Endothelial cell of umbilical vein (primary cell): ENCODE data around the gene CAMTA2. TPM values are rescaled to one million over a fixed set of nuclear protein-coding genes. Genes with fewer than 3 reads are reported as not detected.

ENCODE experiments used
- BruUV-seq: library from RNA; stranded (reverse); fragments of 400-500 nt; replicated peaks from 2 replicates; lab custom pipeline; 2021; lab: Mats Ljungman, UMichigan
- CTCF ChIA-PET: fragments of 300-600, 350-600 bp; sonication (Branson Sonifier 250); formaldehyde crosslinking; loops from one replicate; lab custom pipeline; 2021; ENCODE audit warnings: antibody characterized with exemption, inconsistent platforms; lab: Charles Lee
- POLR2A ChIA-PET: fragments of 300-600, 350-600 bp; sonication (Branson Sonifier 250); formaldehyde crosslinking; loops from one replicate; lab custom pipeline; 2021; ENCODE audit warnings: antibody characterized with exemption, inconsistent platforms; lab: Charles Lee
- DNase-seq: peaks from one replicate; pipeline ENCODE4 v3.0.0-alpha.2; 2011; ENCODE audit warnings: low read depth, low spot score
- FAIRE-seq: peaks from 2 replicates; lab custom pipeline; 2011; peaks lifted over from hg19 to GRCh38; lab: Jason Lieb, UNC
- H2AFZ ChIP-seq: 2 replicates; pipeline ENCODE4 v1.6.0; 2012; ENCODE audit warnings: low read depth, low read length, control low read depth, inconsistent platforms
- H3K27ac ChIP-seq: 2 replicates; pipeline ENCODE4 v1.5.1; 2011; ENCODE audit warnings: low read depth, mild to moderate bottlenecking, control low read depth, low read length, moderate library complexity; ENCODE audit not compliant: insufficient read depth
- H3K27me3 ChIP-seq, 2 experiments: 2 replicates each; pipeline versions ENCODE4 v1.6.0 to v1.6.1; 2011; ENCODE audit warnings: low read length in 2 of 2, mixed read lengths in 1 of 2; ENCODE audit not compliant: control insufficient read depth in 2 of 2, insufficient read depth in 2 of 2
- H3K36me3 ChIP-seq, 2 experiments: 2 replicates in 1 of 2; 3 replicates in 1 of 2; pipeline ENCODE4 v1.5.1; 2011; ENCODE audit warnings: low read length in 2 of 2, mild to moderate bottlenecking in 1 of 2, moderate library complexity in 1 of 2; ENCODE audit not compliant: control insufficient read depth in 2 of 2, insufficient read depth in 2 of 2; ENCODE audit errors: extremely low read depth in 1 of 2
- H3K4me1 ChIP-seq: 3 replicates; pipeline ENCODE4 v1.5.1; 2011; ENCODE audit warnings: mild to moderate bottlenecking, low read length; ENCODE audit not compliant: control insufficient read depth, insufficient read depth; ENCODE audit errors: extremely low read depth
- H3K4me2 ChIP-seq: 2 replicates; pipeline ENCODE4 v1.6.1; 2011; ENCODE audit warnings: low read length, control low read depth, mixed read lengths; ENCODE audit not compliant: insufficient read depth
- H3K4me3 ChIP-seq, 3 experiments: fragments of 200-600 bp in 1 of 3; sonication (generic), shearing (Covaris generic) in 1 of 3; replicated peaks in 1 of 3; 2 replicates each; pipeline ENCODE4 v1.5.1; 2011 to 2016; ENCODE audit warnings: control low read depth in 3 of 3, low read length in 3 of 3, mild to moderate bottlenecking in 2 of 3, inconsistent platforms in 1 of 3, low read depth in 1 of 3, moderate library complexity in 1 of 3; ENCODE audit not compliant: insufficient read depth in 1 of 3
- H3K79me2 ChIP-seq: 2 replicates; pipeline ENCODE4 v1.6.0; 2012; ENCODE audit warnings: low read length, inconsistent platforms; ENCODE audit not compliant: control insufficient read depth, insufficient read depth
- H3K9ac ChIP-seq: replicated peaks from 2 replicates; pipeline ENCODE3; 2011; ENCODE audit warnings: low read length, control low read depth; ENCODE audit not compliant: insufficient read depth; ENCODE audit errors: extremely low read depth
- H3K9me1 ChIP-seq: replicated peaks from 3 replicates; pipeline ENCODE4 v1.6.0; 2011; ENCODE audit warnings: mild to moderate bottlenecking, low read length; ENCODE audit not compliant: control insufficient read depth, insufficient read depth; ENCODE audit errors: extremely low read depth
- H3K9me3 ChIP-seq: replicated peaks from 2 replicates; pipeline ENCODE4 v1.5.1; 2012; ENCODE audit warnings: low read length, inconsistent platforms; ENCODE audit not compliant: control insufficient read depth, insufficient read depth
- H4K20me1 ChIP-seq: replicated peaks from 2 replicates; pipeline ENCODE3; 2011; ENCODE audit warnings: mild to moderate bottlenecking, low read length; ENCODE audit not compliant: control insufficient read depth, insufficient read depth; ENCODE audit errors: extremely low read depth
- EZH2 ChIP-seq: IDR thresholded peaks from 2 replicates; pipeline ENCODE4 v1.6.1; 2012; ENCODE audit warnings: borderline replicate concordance, low read depth, mild to moderate bottlenecking, moderate library complexity, low read length, inconsistent platforms; ENCODE audit not compliant: severe bottlenecking
- FOS ChIP-seq: IDR thresholded peaks from 2 replicates; pipeline ENCODE4 v1.6.1; 2011; ENCODE audit warnings: mild to moderate bottlenecking, low read length, moderate library complexity, borderline replicate concordance; ENCODE audit not compliant: insufficient read depth
- GATA2 ChIP-seq: IDR thresholded peaks from 2 replicates; pipeline ENCODE4 v1.7.0; 2011; ENCODE audit warnings: low read depth, mild to moderate bottlenecking, moderate library complexity, mixed read lengths, low read length; ENCODE audit not compliant: insufficient read length, insufficient read depth
- JUN ChIP-seq: IDR thresholded peaks from 2 replicates; pipeline ENCODE4 v1.6.1; 2011; ENCODE audit warnings: borderline replicate concordance, low read depth; ENCODE audit not compliant: insufficient read length, insufficient read depth
- MYC ChIP-seq: IDR thresholded peaks from one replicate; pipeline ENCODE4 v1.6.1; 2011; ENCODE audit warnings: mild to moderate bottlenecking, low read depth, low read length
- POLR2A ChIP-seq: IDR thresholded peaks from 2 replicates; pipeline ENCODE4 v1.6.1; 2012; ENCODE audit warnings: low read depth, mild to moderate bottlenecking, control low read depth, low read length
- POLR2AphosphoS5 ChIP-seq: IDR thresholded peaks from 2 replicates; pipeline ENCODE4 v1.6.1; 2012; ENCODE audit warnings: low read depth, mild to moderate bottlenecking, control low read depth, low read length, moderate library complexity; ENCODE audit not compliant: insufficient read depth
- dilution Hi-C: fragments of 300-500 bp; cut with MboI; formaldehyde crosslinking; loops from one replicate; pipeline ENCODE4 v1.15.0; 2019; ENCODE audit warnings: low sequenced_read_pairs; ENCODE audit not compliant: extremely low pct_ligation_motif_present
- intact Hi-C: fragments of 100-400 bp; cut with micrococcal nuclease; formaldehyde crosslinking; loops from one replicate; pipeline ENCODE4 v1.10.0; 2022
- polyA plus RNA-seq, 4 experiments: library from polyadenylated mRNA; depleted of rRNA in 3 of 4; stranded (reverse) in 3 of 4; unstranded in 1 of 4; fragments of >200 nt; gene quantifications; 2 replicates each; pipeline versions ENCODE4 v1.2.1 to v1.2.3, GENCODE V29; 2011 to 2012; ENCODE audit warnings: missing spikeins in 1 of 4
- total RNA-seq: library from RNA; stranded (reverse); gene quantifications from 2 replicates; pipeline ENCODE4 v1.2.3, GENCODE V29; 2021
- TF ChIP-seq, protein P1 (sequence below): IDR thresholded peaks from 2 replicates; pipeline ENCODE4 v1.6.1; 2011; ENCODE audit not compliant: insufficient read depth, insufficient read length
- TF ChIP-seq, protein P2 (sequence below), 2 donors: IDR thresholded peaks; 1 replicate in 1 of 2; 2 replicates in 1 of 2; pipeline ENCODE4 v1.5.1; 2011; ENCODE audit warnings: low read length in 2 of 2, mild to moderate bottlenecking in 2 of 2, moderate library complexity in 2 of 2, control low read depth in 1 of 2, inconsistent platforms in 1 of 2, low read depth in 1 of 2; ENCODE audit not compliant: insufficient read depth in 1 of 2; ENCODE audit errors: extremely low read depth in 1 of 2

Gene CAMTA2
- total and polyA plus RNA-seq, 2 donors (not counting 3 experiments of a cell fraction or from before 2014, with no cell fraction given), result 33.8 to 51.0 TPM

- Histone ChIP-seq H3K4me2 (no peak overlapping the region), H3K4me1 (peaks cover 23% of the 10 kb centered on the region), H3K9me1 (no peaks in the 10 kb centered on the region), H3K27ac (no peak overlapping the region), H3K27me3 (no peaks in the 10 kb centered on the region), H4K20me1 (no peaks in the 10 kb centered on the region), H3K36me3 (peaks cover 4 to 25% of the 10 kb centered on the region in 2 experiments), H3K9me3 (no peaks in the 10 kb centered on the region), H3K79me2 (peaks cover 41% of the 10 kb centered on the region), H2AFZ (no peak overlapping the region), H3K4me3 (no peak overlapping the region), H3K9ac (no peak overlapping the region)
- TF ChIP-seq FOS (no peak), POLR2AphosphoS5 (no peak), EZH2 (no peak), JUN (no peak), MYC (no peak), POLR2A (no peak), GATA2 (no peak)
- TF ChIP-seq, protein P1, sequence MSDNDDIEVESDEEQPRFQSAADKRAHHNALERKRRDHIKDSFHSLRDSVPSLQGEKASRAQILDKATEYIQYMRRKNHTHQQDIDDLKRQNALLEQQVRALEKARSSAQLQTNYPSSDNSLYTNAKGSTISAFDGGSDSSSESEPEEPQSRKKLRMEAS, result no peak
- TF ChIP-seq, protein P2, sequence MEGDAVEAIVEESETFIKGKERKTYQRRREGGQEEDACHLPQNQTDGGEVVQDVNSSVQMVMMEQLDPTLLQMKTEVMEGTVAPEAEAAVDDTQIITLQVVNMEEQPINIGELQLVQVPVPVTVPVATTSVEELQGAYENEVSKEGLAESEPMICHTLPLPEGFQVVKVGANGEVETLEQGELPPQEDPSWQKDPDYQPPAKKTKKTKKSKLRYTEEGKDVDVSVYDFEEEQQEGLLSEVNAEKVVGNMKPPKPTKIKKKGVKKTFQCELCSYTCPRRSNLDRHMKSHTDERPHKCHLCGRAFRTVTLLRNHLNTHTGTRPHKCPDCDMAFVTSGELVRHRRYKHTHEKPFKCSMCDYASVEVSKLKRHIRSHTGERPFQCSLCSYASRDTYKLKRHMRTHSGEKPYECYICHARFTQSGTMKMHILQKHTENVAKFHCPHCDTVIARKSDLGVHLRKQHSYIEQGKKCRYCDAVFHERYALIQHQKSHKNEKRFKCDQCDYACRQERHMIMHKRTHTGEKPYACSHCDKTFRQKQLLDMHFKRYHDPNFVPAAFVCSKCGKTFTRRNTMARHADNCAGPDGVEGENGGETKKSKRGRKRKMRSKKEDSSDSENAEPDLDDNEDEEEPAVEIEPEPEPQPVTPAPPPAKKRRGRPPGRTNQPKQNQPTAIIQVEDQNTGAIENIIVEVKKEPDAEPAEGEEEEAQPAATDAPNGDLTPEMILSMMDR (IDR thresholded peaks at IDR 0.05; ENCODE audit: extremely low read depth in 1 of 2, insufficient read depth in 1 of 2, low read depth in 1 of 2, low read length in 2 of 2), result no peak
- DNase-seq, result no peak
- POLR2A ChIA-PET, result no interaction called here
- FAIRE-seq, result no peak
- BruUV-seq, result no TSS peak
- intact Hi-C loops, result no loop called here
- CTCF ChIA-PET, result interaction anchor here (3.3 kb wide), 1 partner anchor 29 kb away, joined by 44 read pairs; no protein-coding TSS in a partner anchor
- dilution Hi-C loops, result no loop called here
These were observed 49.4 kb downstream of the CAMTA2 start for GRCh38 chr17:4938069-4938491.
